Measurements from ENCODE around the gene ARPC5L.
"Not testable (repeated sequence)": the region's sequence is repeated elsewhere in the genome, so short reads cannot be mapped to it uniquely, and the experiment has no call there.

The ARPC5L gene

GRCh38 chr9:124835026-124835557, 26.8 kb upstream of the ARPC5L start:
- Mint-ChIP-seq H3K9me3 (no peaks in the 10 kb centered on the region), H3K36me3 (no peaks in the 10 kb centered on the region), H3K4me1 (no peaks in the 10 kb centered on the region), H3K4me3 (no peak overlapping the region), H3K27ac (no peak overlapping the region)
- DNase-seq (ENCODE audit: low spot score in 2 of 2), result no peak
- ATAC-seq, result no peak

GRCh38 chr9:124838132-124838531, 23.8 kb upstream of the ARPC5L start:
- not testable (repeated sequence) for H3K9me3 Mint-ChIP-seq; H3K4me3 Mint-ChIP-seq; H3K4me1 Mint-ChIP-seq; H3K27ac Mint-ChIP-seq; DNase-seq (ENCODE audit: low spot score in 2 of 2); ATAC-seq; H3K36me3 Mint-ChIP-seq

GRCh38 chr9:124838567-124839275, 23.2 kb upstream of the ARPC5L start:
- ATAC-seq; H3K9me3 Mint-ChIP-seq; H3K27ac Mint-ChIP-seq; H3K4me1 Mint-ChIP-seq; H3K36me3 Mint-ChIP-seq; H3K4me3 Mint-ChIP-seq; DNase-seq (ENCODE audit: low spot score in 2 of 2): not testable (repeated sequence)

- Mint-ChIP-seq H3K4me1 (no peaks in the 10 kb centered on the region), H3K27ac (no peak overlapping the region), H3K9me3 (no peaks in the 10 kb centered on the region), H3K36me3 (no peaks in the 10 kb centered on the region), H3K4me3 (no peak overlapping the region)
- DNase-seq (ENCODE audit: low spot score in 2 of 2), result no peak
- ATAC-seq, result peak; percentile 32
Observed at GRCh38 chr9:124839612-124840299, 22.2 kb upstream of the ARPC5L start.

GRCh38 chr9:124840300-124840833, 21.6 kb upstream of the ARPC5L start:
- no peaks in the 10 kb centered on the region for H3K9me3 Mint-ChIP-seq
- no peak overlapping the region for H3K4me3 Mint-ChIP-seq
- H3K4me1 Mint-ChIP-seq, result no peaks in the 10 kb centered on the region
- H3K27ac Mint-ChIP-seq, result no peak overlapping the region
- ATAC-seq, result no peak
- H3K36me3 Mint-ChIP-seq, result no peaks in the 10 kb centered on the region
- DNase-seq (ENCODE audit: low spot score in 2 of 2), result no peak

GRCh38 chr9:124841075-124841821, 20.7 kb upstream of the ARPC5L start:
- H3K4me3 Mint-ChIP-seq, result no peak overlapping the region
- H3K4me1 Mint-ChIP-seq, result no peaks in the 10 kb centered on the region
- no peaks in the 10 kb centered on the region for H3K36me3 Mint-ChIP-seq
- H3K9me3 Mint-ChIP-seq, result no peaks in the 10 kb centered on the region
- DNase-seq (ENCODE audit: low spot score in 2 of 2) (no peak), ATAC-seq (no peak)
- no peak overlapping the region for H3K27ac Mint-ChIP-seq

GRCh38 chr9:124843456-124844034, 18.4 kb upstream of the ARPC5L start:
- H3K9me3 Mint-ChIP-seq, result no peaks in the 10 kb centered on the region
- no peaks in the 10 kb centered on the region for H3K4me1 Mint-ChIP-seq
- no peak for ATAC-seq
- H3K36me3 Mint-ChIP-seq, result no peaks in the 10 kb centered on the region
- no peak for DNase-seq (ENCODE audit: low spot score in 2 of 2)
- no peak overlapping the region for H3K27ac Mint-ChIP-seq
- H3K4me3 Mint-ChIP-seq, result no peak overlapping the region

GRCh38 chr9:124844291-124844690, 17.6 kb upstream of the ARPC5L start:
- H3K27ac Mint-ChIP-seq, result no peak overlapping the region
- ATAC-seq, result no peak
- H3K4me3 Mint-ChIP-seq, result no peak overlapping the region
- H3K4me1 Mint-ChIP-seq, result no peaks in the 10 kb centered on the region
- no peak for DNase-seq (ENCODE audit: low spot score in 2 of 2)
- no peaks in the 10 kb centered on the region for H3K36me3 Mint-ChIP-seq
- no peaks in the 10 kb centered on the region for H3K9me3 Mint-ChIP-seq

GRCh38 chr9:124846467-124846866, 15.5 kb upstream of the ARPC5L start:
- H3K4me1 Mint-ChIP-seq; H3K9me3 Mint-ChIP-seq; ATAC-seq; H3K36me3 Mint-ChIP-seq; H3K27ac Mint-ChIP-seq; H3K4me3 Mint-ChIP-seq; DNase-seq (ENCODE audit: low spot score in 2 of 2): not testable (repeated sequence)

GRCh38 chr9:124846969-124847368, 15.0 kb upstream of the ARPC5L start:
- Mint-ChIP-seq H3K9me3 (no peaks in the 10 kb centered on the region), H3K36me3 (no peaks in the 10 kb centered on the region), H3K4me1 (peaks cover 6% of the 10 kb centered on the region), H3K27ac (no peak overlapping the region), H3K4me3 (no peak overlapping the region)
- DNase-seq (ENCODE audit: low spot score in 2 of 2) (no peak), ATAC-seq (no peak)

GRCh38 chr9:124849801-124850200, 12.1 kb upstream of the ARPC5L start:
- no peak overlapping the region for H3K4me3 Mint-ChIP-seq
- ATAC-seq (no peak), DNase-seq (ENCODE audit: low spot score in 2 of 2) (no peak)
- H3K9me3 Mint-ChIP-seq, result no peaks in the 10 kb centered on the region
- peaks cover under 1% of the 10 kb centered on the region for H3K36me3 Mint-ChIP-seq
- H3K27ac Mint-ChIP-seq, result no peak overlapping the region
- peaks cover 16% of the 10 kb centered on the region for H3K4me1 Mint-ChIP-seq

- Mint-ChIP-seq H3K4me1 (peaks cover 22% of the 10 kb centered on the region), H3K27ac (peak overlapping the region; percentile 90), H3K36me3 (peaks cover 14% of the 10 kb centered on the region), H3K4me3 (peak overlapping the region; percentile 66), H3K9me3 (no peaks in the 10 kb centered on the region)
- ATAC-seq, result no peak
- DNase-seq (ENCODE audit: low spot score in 2 of 2), result no peak
Observed at GRCh38 chr9:124852121-124852828, 9.7 kb upstream of the ARPC5L start.

- peak within 1 kb of the TSS; percentile 90 for H3K27ac Mint-ChIP-seq
- peak; percentile 91 for ATAC-seq
- H3K4me3 Mint-ChIP-seq, result peak within 1 kb of the TSS; percentile 66
- H3K4me1 Mint-ChIP-seq, result peaks cover 30% of the 10 kb centered on the region
- H3K9me3 Mint-ChIP-seq, result no peaks in the 10 kb centered on the region
- peaks cover 21% of the 10 kb centered on the region for H3K36me3 Mint-ChIP-seq
- peak; percentile 89 to 93 for DNase-seq (ENCODE audit: low spot score in 2 of 2)
Observed at GRCh38 chr9:124852829-124853531, 8.9 kb upstream of the ARPC5L start, which contains the start of gene WDR38. Gene WDR38, plus strand, starts transcription at chr9:124853460. Its CDS starts 72 bp downstream, at chr9:124853532.

GRCh38 chr9:124853605-124854143, 8.3 kb upstream of the ARPC5L start:
- Mint-ChIP-seq H3K4me1 (peaks cover 36% of the 10 kb centered on the region), H3K4me3 (peak overlapping the region; percentile 66), H3K27ac (peak overlapping the region; percentile 90), H3K36me3 (peaks cover 28% of the 10 kb centered on the region), H3K9me3 (no peaks in the 10 kb centered on the region)
- DNase-seq (ENCODE audit: low spot score in 2 of 2) (peak in 1 of 2 donors; percentile 59), ATAC-seq (peak; percentile 0)

Measured in stimulated activated effector memory CD8-positive, alpha-beta T cell treated with anti-CD3 and anti-CD28 coated beads, Interleukin-12 subunit alpha, Interleukin-12 subunit beta, amount 100 ng/mL, for 72 hours (primary cell).